AG09309 (cell line): ENCODE measurements around the gene SLC2A13.
"Not testable (repeated sequence)": the region's sequence is repeated elsewhere in the genome, so short reads cannot be mapped to it uniquely, and the experiment has no call there.

Source experiments
- DNase-seq: peaks from one replicate; pipeline ENCODE4 v3.0.0-alpha.2; 2010; ENCODE audit warnings: low read depth
- H3K4me3 ChIP-seq: 2 replicates; pipeline ENCODE4 v1.5.1; 2011; ENCODE audit warnings: mild to moderate bottlenecking, low read depth, low read length, moderate library complexity; ENCODE audit not compliant: control insufficient read depth
- TF ChIP-seq, protein P1 (sequence below): IDR thresholded peaks from 2 replicates; pipeline ENCODE4 v1.5.1; 2011; ENCODE audit warnings: mild to moderate bottlenecking, low read depth, low read length, inconsistent platforms; ENCODE audit not compliant: insufficient read depth, control insufficient read depth; ENCODE audit errors: missing control alignments

SLC2A13 gene

GRCh38 chr12:39795481-39795880 is 310.4 kb downstream of the SLC2A13 start:
- TF ChIP-seq, protein P1, sequence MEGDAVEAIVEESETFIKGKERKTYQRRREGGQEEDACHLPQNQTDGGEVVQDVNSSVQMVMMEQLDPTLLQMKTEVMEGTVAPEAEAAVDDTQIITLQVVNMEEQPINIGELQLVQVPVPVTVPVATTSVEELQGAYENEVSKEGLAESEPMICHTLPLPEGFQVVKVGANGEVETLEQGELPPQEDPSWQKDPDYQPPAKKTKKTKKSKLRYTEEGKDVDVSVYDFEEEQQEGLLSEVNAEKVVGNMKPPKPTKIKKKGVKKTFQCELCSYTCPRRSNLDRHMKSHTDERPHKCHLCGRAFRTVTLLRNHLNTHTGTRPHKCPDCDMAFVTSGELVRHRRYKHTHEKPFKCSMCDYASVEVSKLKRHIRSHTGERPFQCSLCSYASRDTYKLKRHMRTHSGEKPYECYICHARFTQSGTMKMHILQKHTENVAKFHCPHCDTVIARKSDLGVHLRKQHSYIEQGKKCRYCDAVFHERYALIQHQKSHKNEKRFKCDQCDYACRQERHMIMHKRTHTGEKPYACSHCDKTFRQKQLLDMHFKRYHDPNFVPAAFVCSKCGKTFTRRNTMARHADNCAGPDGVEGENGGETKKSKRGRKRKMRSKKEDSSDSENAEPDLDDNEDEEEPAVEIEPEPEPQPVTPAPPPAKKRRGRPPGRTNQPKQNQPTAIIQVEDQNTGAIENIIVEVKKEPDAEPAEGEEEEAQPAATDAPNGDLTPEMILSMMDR: no peak
- no peak for DNase-seq
- H3K4me3 ChIP-seq: no peak overlapping the region

DNA sequence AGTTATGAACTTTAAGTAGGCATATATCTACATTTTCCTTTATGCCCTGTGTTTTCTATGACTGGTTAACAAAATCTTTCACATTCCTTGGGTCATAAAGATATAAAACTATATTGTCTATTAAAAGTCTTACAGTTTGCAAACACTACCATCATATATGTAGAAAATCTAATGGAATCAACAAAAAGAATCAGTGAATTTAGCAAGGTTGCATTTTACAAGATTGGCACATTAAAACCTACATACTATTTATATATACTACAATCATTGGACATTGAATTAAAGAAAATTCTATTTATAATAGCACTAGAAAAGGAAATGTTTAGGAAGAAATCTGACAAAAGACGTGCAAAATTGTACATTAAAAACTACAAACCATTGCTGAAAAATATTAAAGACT is 312.9 kb downstream of the SLC2A13 start:
- no peak overlapping the region for H3K4me3 ChIP-seq
- TF ChIP-seq, protein P1: no peak
- DNase-seq: no peak

DNA sequence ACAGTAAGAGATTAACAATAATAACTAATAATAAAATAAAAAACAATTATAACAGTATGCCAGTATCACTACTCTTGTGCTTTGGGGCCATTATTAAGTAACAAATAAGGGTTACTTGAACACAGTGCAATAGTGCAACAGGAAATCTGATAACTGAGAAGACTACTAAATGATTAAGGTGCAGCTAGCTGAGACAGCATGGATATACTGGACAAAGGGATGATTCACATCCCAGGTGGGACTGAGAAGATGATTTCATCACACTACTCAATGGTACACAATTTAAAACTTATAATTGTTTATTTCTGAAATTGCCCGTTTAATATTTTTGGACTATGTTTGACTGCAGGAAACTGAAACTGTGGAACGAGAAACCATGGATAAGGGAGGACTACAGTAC is 317.6 kb downstream of the SLC2A13 start:
- TF ChIP-seq, protein P1: no peak
- DNase-seq: no peak
- H3K4me3 ChIP-seq: no peak overlapping the region

DNA sequence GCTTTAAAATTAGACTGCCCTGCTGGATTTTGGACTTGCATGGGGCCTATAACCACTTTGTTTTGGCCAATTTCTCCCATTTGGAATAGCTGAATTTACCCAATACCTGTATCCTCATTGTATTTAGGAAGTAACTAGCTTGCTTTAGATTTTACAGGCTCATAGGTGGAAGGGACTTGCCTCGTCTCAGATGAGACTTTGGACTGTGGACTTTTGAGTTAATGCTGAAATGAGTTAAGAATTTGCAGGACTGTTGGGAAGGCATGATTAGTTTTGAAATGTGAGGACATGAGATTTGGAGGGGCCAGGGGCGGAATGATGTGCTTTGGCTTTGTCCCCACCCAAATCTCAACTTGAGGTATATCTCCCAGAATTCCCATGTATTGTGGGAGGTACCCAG is 320.1 kb downstream of the SLC2A13 start:
- not testable (repeated sequence) for DNase-seq

GRCh38 chr12:39782026-39782545 is 323.8 kb downstream of the SLC2A13 start:
- no peak overlapping the region for H3K4me3 ChIP-seq
- TF ChIP-seq, protein P1: no peak
- DNase-seq: no peak

More for the DNA sequence above, 320.1 kb downstream of the SLC2A13 start:
- not testable (repeated sequence) for H3K4me3 ChIP-seq

- TF ChIP-seq, protein P1: no peak
- H3K4me3 ChIP-seq: no peak overlapping the region
- DNase-seq: no peak
Observed at GRCh38 chr12:39780913-39781446, 324.9 kb downstream of the SLC2A13 start.

- TF ChIP-seq, protein P1: no peak
- DNase-seq: no peak
- no peak overlapping the region for H3K4me3 ChIP-seq
Observed at GRCh38 chr12:39780411-39780912, 325.4 kb downstream of the SLC2A13 start.
